GM12878 (cell line): ENCODE measurements around the gene NDUFV1. TPM values are rescaled to one million over a fixed set of nuclear protein-coding genes. Genes with fewer than 3 reads are reported as not detected.
A peak's percentile ranks its signal among the peaks of the same experiment; 100 is the strongest.
"Not testable (repeated sequence)": the region's sequence is repeated elsewhere in the genome, so short reads cannot be mapped to it uniquely, and the experiment has no call there.

Experiments used
- ATAC-seq: fragments of 200-7000 bp; cut with Tn5 transposase; 3 replicates; pipeline ENCODE4 v1.9.1; 2020; ENCODE audit warnings: mild to moderate bottlenecking, moderate library complexity
- BruUV-seq: library from RNA; stranded (reverse); fragments of 400-500 nt; replicated peaks from 2 replicates; lab custom pipeline; 2021; lab: Mats Ljungman, UMichigan
- CTCF ChIA-PET: fragments of 300-600 bp; sonication (Branson Sonifier 250); formaldehyde crosslinking; extraction: SDS; loops from one replicate; lab custom pipeline; 2021; ENCODE audit warnings: inconsistent platforms; lab: Yijun Ruan, JAX
- POLR2A ChIA-PET: fragments of 350-600 bp; formaldehyde crosslinking; extraction: SDS; loops from one replicate; lab custom pipeline; 2021; ENCODE audit warnings: inconsistent platforms; lab: Charles Lee
- RAD21 ChIA-PET: fragments of 300-600 bp; sonication (Branson Sonifier 250); formaldehyde crosslinking; loops from one replicate; lab custom pipeline; 2023; ENCODE audit warnings: antibody characterized with exemption; ENCODE audit not compliant: unreplicated experiment; lab: Charles Lee
- SMC1A ChIA-PET: fragments of 300-600 bp; sonication (Branson Sonifier 250); formaldehyde crosslinking; loops from one replicate; lab custom pipeline; 2023; ENCODE audit not compliant: unreplicated experiment, uncharacterized antibody; lab: Charles Lee
- DNase-seq: peaks from one replicate; pipeline ENCODE4 v3.0.0-alpha.2; 2011; ENCODE audit warnings: low read depth, low spot score
- FAIRE-seq: peaks from 3 replicates; lab custom pipeline; 2011; peaks lifted over from hg19 to GRCh38; lab: Jason Lieb, UNC
- H2AFZ ChIP-seq: 2 replicates; pipeline ENCODE4 v1.6.0; 2011; ENCODE audit warnings: low read depth, low read length, control low read depth; ENCODE audit not compliant: control insufficient read depth
- H3K27ac ChIP-seq: 2 replicates; pipeline ENCODE4 v1.5.1; 2011; ENCODE audit warnings: control low read depth; ENCODE audit not compliant: control insufficient read depth, insufficient read depth
- H3K27me3 ChIP-seq, 2 experiments: replicated peaks in 1 of 2; 2 replicates each; pipeline versions ENCODE4 v1.6.0 to v1.6.1; 2011; ENCODE audit warnings: low read length in 1 of 2; ENCODE audit not compliant: control insufficient read depth in 2 of 2, insufficient read depth in 2 of 2
- H3K36me3 ChIP-seq, 2 experiments: 2 replicates each; pipeline ENCODE4 v1.5.1; 2011; ENCODE audit warnings: low read length in 1 of 2; ENCODE audit not compliant: control insufficient read depth in 2 of 2, insufficient read depth in 2 of 2
- H3K4me1 ChIP-seq: 2 replicates; pipeline ENCODE4 v1.6.1; 2011; ENCODE audit warnings: mild to moderate bottlenecking, low read length, moderate library complexity, mixed read lengths; ENCODE audit not compliant: control insufficient read depth, insufficient read depth
- H3K4me2 ChIP-seq: 2 replicates; pipeline ENCODE4 v1.6.0; 2011; ENCODE audit warnings: control low read depth; ENCODE audit not compliant: control insufficient read depth, insufficient read depth
- H3K4me3 ChIP-seq: fragments of 200-600 bp; sonication (generic); 2 replicates; pipeline ENCODE4 v1.5.1; 2016
- H3K79me2 ChIP-seq: 2 replicates; pipeline ENCODE4 v1.6.0; 2011; ENCODE audit warnings: low read length; ENCODE audit not compliant: control insufficient read depth, insufficient read depth
- H3K9ac ChIP-seq: 2 replicates; pipeline ENCODE4 v1.8.0; 2011; ENCODE audit warnings: low read length, control low read depth, mixed read lengths; ENCODE audit not compliant: control insufficient read depth, insufficient read depth
- H3K9me3 ChIP-seq: replicated peaks from 3 replicates; pipeline ENCODE4 v1.5.1; 2011; ENCODE audit warnings: mild to moderate bottlenecking, low read length; ENCODE audit not compliant: control insufficient read depth, insufficient read depth
- H4K20me1 ChIP-seq: 2 replicates; pipeline ENCODE4 v1.6.0; 2011; ENCODE audit not compliant: control insufficient read depth, insufficient read depth
- BHLHE40 ChIP-seq, 2 experiments: fragments of 450-650 bp in 1 of 2; IDR thresholded peaks; 2 replicates each; pipeline ENCODE4 v1.6.1; 2011 to 2017; ENCODE audit warnings: low read depth in 2 of 2, borderline replicate concordance in 1 of 2, improper control_type of control experiment in 1 of 2, low read length in 1 of 2, mild to moderate bottlenecking in 1 of 2
- MTA3 ChIP-seq: IDR thresholded peaks from 2 replicates; pipeline ENCODE4 v1.6.1; 2012; ENCODE audit warnings: low read length, inconsistent platforms, borderline replicate concordance
- POLR2AphosphoS5 ChIP-seq: IDR thresholded peaks from 2 replicates; pipeline ENCODE4 v1.6.1; 2011; ENCODE audit warnings: mild to moderate bottlenecking, low read length, inconsistent platforms
- RUNX3 ChIP-seq: IDR thresholded peaks from 2 replicates; pipeline ENCODE4 v1.6.1; 2012; ENCODE audit warnings: low read length, inconsistent platforms
- ZNF622 ChIP-seq: fragments of 450-650 bp; IDR thresholded peaks from 2 replicates; pipeline ENCODE4 v1.6.1; 2017; ENCODE audit warnings: mild to moderate bottlenecking, inconsistent platforms
- WGBS: methylation state at CpG from one replicate; pipeline ENCODE4 v1.1.6; 2016; ENCODE audit warnings: low lambda C conversion rate; ENCODE audit not compliant: insufficient replicate concordance, insufficient coverage; ENCODE audit errors: missing lambda C conversion rate; 5-methylcytosine and 5-hydroxymethylcytosine counted together
- in situ Hi-C: fragments of 300-500 bp; cut with MboI; formaldehyde crosslinking; loops from 9 replicates; pipeline ENCODE4 v1.14.3; 2018; ENCODE audit warnings: mixed read lengths
- intact Hi-C: fragments of 100-400 bp; cut with micrococcal nuclease; formaldehyde crosslinking; loops from one replicate; pipeline ENCODE4 v1.14.2; 2022; ENCODE audit not compliant: unreplicated experiment
- polyA plus RNA-seq, 11 experiments: library from polyadenylated mRNA; depleted of rRNA in 4 of 11; unstranded in 6 of 11; stranded (reverse) in 5 of 11; fragments of >200 nt; fragmentation: Nextera tagmentation in 4 of 11; fragmentation: Illumina TruSeq in 1 of 11; extraction: Ambion mirVana in 4 of 11; extraction: Trizol in 1 of 11; gene quantifications; 1 replicate in 1 of 11; 2 replicates in 10 of 11; pipeline versions ENCODE4 v1.2.1 to v1.2.3, GENCODE V29; 2011 to 2016; ENCODE audit warnings: inconsistent platforms in 2 of 11, missing spikeins in 2 of 11, low read depth in 1 of 11
- total RNA-seq, 4 experiments: library from RNA; depleted of rRNA in 3 of 4; stranded (reverse); fragments of >200 nt in 3 of 4; fragmentation: Illumina TruSeq in 1 of 4; extraction: Trizol in 1 of 4; gene quantifications; 2 replicates each; pipeline versions ENCODE4 v1.2.1 to v1.2.3, GENCODE V29; 2013 to 2021
- TF ChIP-seq, protein P1 (sequence below): fragments of 450-650 bp; IDR thresholded peaks from 2 replicates; pipeline ENCODE4 v1.6.1; 2016; ENCODE audit warnings: mild to moderate bottlenecking
- TF ChIP-seq, protein P2 (sequence below): fragments of 450-650 bp; IDR thresholded peaks from 2 replicates; pipeline ENCODE4 v1.6.1; 2017; ENCODE audit warnings: mild to moderate bottlenecking, moderate library complexity
- TF ChIP-seq, protein P3 (sequence below): IDR thresholded peaks from 2 replicates; pipeline ENCODE4 v1.6.1; 2011; ENCODE audit warnings: mild to moderate bottlenecking, low read depth, low read length, moderate library complexity; ENCODE audit not compliant: insufficient replicate concordance

NDUFV1 gene
- total and polyA plus RNA-seq, 10 of the 15 experiments (the other 5 are each of a cell fraction or from before 2014, with no cell fraction given) = 8.2 to 380 (median 231) TPM

DNA sequence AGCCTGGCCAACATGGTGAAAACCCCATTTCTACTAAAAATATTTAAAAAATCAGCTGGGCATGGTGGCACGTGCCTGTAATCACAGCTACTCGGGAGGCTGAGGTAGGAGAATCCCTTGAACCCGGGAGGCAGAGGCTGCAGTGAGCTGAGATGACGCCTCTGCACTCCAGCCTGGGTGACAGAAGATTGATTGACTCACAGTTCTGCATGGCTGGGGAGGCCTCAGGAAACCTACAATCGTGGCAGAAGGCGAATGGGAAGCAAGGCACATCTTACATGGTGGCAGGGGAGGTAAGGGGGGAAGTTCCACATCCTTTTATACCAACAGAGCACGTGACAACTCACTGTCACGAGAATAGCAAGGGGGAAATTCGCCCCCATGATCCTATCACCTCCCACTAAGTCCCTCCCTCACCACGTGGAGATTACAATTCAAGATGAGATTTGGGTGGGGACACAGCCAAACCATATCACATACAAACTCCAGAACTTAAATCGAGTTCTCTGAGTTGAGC lies 17.8 kb upstream of the NDUFV1 start:
- ChIA-PET CTCF (interaction anchor here (1.1 to 1.8 kb wide), 5 partner anchors 10 to 187 kb away, joined by 4 to 7 read pairs (median 5); partner anchors contain the start of genes NUDT8 and PPP1CA), POLR2A (interaction anchor here (1.1 to 1.4 kb wide), 2 partner anchors 25 to 185 kb away, joined by 3 to 4 read pairs; partner anchors contain the start of gene TBC1D10C), SMC1A (interaction anchor here (0.6 to 3.3 kb wide), 5 partner anchors 10 to 207 kb away, joined by 4 to 9 read pairs (median 4); no protein-coding TSS in a partner anchor), RAD21 (interaction anchor here (0.8 to 1.3 kb wide), 2 partner anchors 41 kb away, joined by 3 to 5 read pairs; partner anchors contain the start of gene NUDT8)
- H3K36me3 ChIP-seq, H3K27me3 ChIP-seq, BruUV-seq, in situ Hi-C loops, H2AFZ ChIP-seq, H3K4me3 ChIP-seq, H4K20me1 ChIP-seq, ATAC-seq, H3K9me3 ChIP-seq, FAIRE-seq, H3K9ac ChIP-seq, DNase-seq: not testable (repeated sequence)
- TF ChIP-seq BHLHE40 (IDR thresholded peaks at IDR 0.05; ENCODE audit: borderline replicate concordance in 1 of 2, low read depth in 2 of 2, low read length in 1 of 2) = peak; percentile 42 to 73; a peak in 2 of 4 replicates
- TF ChIP-seq, protein P1, sequence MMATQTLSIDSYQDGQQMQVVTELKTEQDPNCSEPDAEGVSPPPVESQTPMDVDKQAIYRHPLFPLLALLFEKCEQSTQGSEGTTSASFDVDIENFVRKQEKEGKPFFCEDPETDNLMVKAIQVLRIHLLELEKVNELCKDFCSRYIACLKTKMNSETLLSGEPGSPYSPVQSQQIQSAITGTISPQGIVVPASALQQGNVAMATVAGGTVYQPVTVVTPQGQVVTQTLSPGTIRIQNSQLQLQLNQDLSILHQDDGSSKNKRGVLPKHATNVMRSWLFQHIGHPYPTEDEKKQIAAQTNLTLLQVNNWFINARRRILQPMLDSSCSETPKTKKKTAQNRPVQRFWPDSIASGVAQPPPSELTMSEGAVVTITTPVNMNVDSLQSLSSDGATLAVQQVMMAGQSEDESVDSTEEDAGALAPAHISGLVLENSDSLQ = peak; percentile 50; the same call in 1 of the 2 replicates
- TF ChIP-seq, protein P2, sequence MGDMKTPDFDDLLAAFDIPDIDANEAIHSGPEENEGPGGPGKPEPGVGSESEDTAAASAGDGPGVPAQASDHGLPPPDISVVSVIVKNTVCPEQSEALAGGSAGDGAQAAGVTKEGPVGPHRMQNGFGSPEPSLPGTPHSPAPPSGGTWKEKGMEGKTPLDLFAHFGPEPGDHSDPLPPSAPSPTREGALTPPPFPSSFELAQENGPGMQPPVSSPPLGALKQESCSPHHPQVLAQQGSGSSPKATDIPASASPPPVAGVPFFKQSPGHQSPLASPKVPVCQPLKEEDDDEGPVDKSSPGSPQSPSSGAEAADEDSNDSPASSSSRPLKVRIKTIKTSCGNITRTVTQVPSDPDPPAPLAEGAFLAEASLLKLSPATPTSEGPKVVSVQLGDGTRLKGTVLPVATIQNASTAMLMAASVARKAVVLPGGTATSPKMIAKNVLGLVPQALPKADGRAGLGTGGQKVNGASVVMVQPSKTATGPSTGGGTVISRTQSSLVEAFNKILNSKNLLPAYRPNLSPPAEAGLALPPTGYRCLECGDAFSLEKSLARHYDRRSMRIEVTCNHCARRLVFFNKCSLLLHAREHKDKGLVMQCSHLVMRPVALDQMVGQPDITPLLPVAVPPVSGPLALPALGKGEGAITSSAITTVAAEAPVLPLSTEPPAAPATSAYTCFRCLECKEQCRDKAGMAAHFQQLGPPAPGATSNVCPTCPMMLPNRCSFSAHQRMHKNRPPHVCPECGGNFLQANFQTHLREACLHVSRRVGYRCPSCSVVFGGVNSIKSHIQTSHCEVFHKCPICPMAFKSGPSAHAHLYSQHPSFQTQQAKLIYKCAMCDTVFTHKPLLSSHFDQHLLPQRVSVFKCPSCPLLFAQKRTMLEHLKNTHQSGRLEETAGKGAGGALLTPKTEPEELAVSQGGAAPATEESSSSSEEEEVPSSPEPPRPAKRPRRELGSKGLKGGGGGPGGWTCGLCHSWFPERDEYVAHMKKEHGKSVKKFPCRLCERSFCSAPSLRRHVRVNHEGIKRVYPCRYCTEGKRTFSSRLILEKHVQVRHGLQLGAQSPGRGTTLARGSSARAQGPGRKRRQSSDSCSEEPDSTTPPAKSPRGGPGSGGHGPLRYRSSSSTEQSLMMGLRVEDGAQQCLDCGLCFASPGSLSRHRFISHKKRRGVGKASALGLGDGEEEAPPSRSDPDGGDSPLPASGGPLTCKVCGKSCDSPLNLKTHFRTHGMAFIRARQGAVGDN = 0 out of 2 replicates have a peak, but pooled peaks have one; percentile 30
- TF ChIP-seq RUNX3 = peak; percentile 23; the same call in 1 of the 2 replicates
- 0 out of 2 replicates have a peak, but pooled peaks have one; percentile 21 for TF ChIP-seq MTA3
- TF ChIP-seq, protein P3, sequence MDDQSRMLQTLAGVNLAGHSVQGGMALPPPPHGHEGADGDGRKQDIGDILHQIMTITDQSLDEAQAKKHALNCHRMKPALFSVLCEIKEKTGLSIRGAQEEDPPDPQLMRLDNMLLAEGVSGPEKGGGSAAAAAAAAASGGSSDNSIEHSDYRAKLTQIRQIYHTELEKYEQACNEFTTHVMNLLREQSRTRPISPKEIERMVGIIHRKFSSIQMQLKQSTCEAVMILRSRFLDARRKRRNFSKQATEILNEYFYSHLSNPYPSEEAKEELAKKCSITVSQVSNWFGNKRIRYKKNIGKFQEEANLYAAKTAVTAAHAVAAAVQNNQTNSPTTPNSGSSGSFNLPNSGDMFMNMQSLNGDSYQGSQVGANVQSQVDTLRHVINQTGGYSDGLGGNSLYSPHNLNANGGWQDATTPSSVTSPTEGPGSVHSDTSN = peak; percentile 19
- TF ChIP-seq ZNF622 = peak; percentile 13; the same call in 1 of the 2 replicates
- peak; percentile 40; the same call in 1 of the 2 replicates for TF ChIP-seq POLR2AphosphoS5
- Histone ChIP-seq H3K27ac (peak overlapping the region; percentile 64), H3K4me1 (peaks cover 45% of the 10 kb centered on the region), H3K4me2 (peak overlapping the region; percentile 57), H3K79me2 (peaks cover 29% of the 10 kb centered on the region)
- WGBS = 49% methylated on average over 11 of the region's 11 CpGs
- intact Hi-C loops = loop anchor here (2.0 kb wide), 1 partner anchor 18 kb away; the partner anchor contains the start of gene NDUFV1
